CD14-positive monocyte (primary cell): Measurements from ENCODE around the gene TERT. TPM values are rescaled to one million over a fixed set of nuclear protein-coding genes. Genes with fewer than 3 reads are reported as not detected.

Source experiments
- DNase-seq, 3 donors: peaks; one replicate each; pipeline ENCODE4 v3.0.0-alpha.2; 2011 to 2022
- H2AFZ ChIP-seq: 2 replicates; pipeline ENCODE4 v1.6.0; 2012; ENCODE audit warnings: mild to moderate bottlenecking, low read depth, low read length, inconsistent platforms; ENCODE audit not compliant: insufficient read depth, poor library complexity, severe bottlenecking
- H3K27ac ChIP-seq, 2 donors: 1 replicate in 1 of 2; 2 replicates in 1 of 2; pipeline ENCODE4 v1.5.1; 2012 to 2013; ENCODE audit warnings: low read length in 2 of 2, control low read depth in 1 of 2, inconsistent platforms in 1 of 2, low read depth in 1 of 2, mild to moderate bottlenecking in 1 of 2
- H3K27me3 ChIP-seq, 2 donors: one replicate each; pipeline versions ENCODE4 v1.6.0 to v1.6.1; 2011 to 2013; ENCODE audit warnings: low read length in 2 of 2; ENCODE audit not compliant: control insufficient read depth in 2 of 2, insufficient read depth in 2 of 2
- H3K36me3 ChIP-seq, 2 donors: replicated peaks in 1 of 2; 1 replicate in 1 of 2; 2 replicates in 1 of 2; pipeline versions ENCODE4 v1.5.1 to v1.6.1; 2012 to 2013; ENCODE audit warnings: low read length in 2 of 2, control low read depth in 1 of 2, inconsistent platforms in 1 of 2, mild to moderate bottlenecking in 1 of 2; ENCODE audit not compliant: insufficient read depth in 2 of 2, control insufficient read depth in 1 of 2
- H3K4me1 ChIP-seq, 2 donors: 1 replicate in 1 of 2; 2 replicates in 1 of 2; pipeline versions ENCODE4 v1.5.1 to v1.6.1; 2012 to 2013; ENCODE audit warnings: low read length in 2 of 2, control low read depth in 1 of 2, inconsistent platforms in 1 of 2, mild to moderate bottlenecking in 1 of 2, moderate library complexity in 1 of 2; ENCODE audit not compliant: insufficient read depth in 2 of 2, control insufficient read depth in 1 of 2
- H3K4me2 ChIP-seq: replicated peaks from 2 replicates; pipeline ENCODE3; 2012; ENCODE audit warnings: low read length, moderate library complexity, mild to moderate bottlenecking; ENCODE audit not compliant: poor library complexity, severe bottlenecking; ENCODE audit errors: extremely low read depth
- H3K4me3 ChIP-seq, 3 experiments: fragments of 200-600 bp in 1 of 3; sonication (generic) in 1 of 3; replicated peaks in 1 of 3; 1 replicate in 2 of 3; 2 replicates in 1 of 3; pipeline ENCODE4 v1.5.1; 2011 to 2013; ENCODE audit warnings: low read length in 3 of 3, mild to moderate bottlenecking in 3 of 3, control low read depth in 2 of 3, low read depth in 2 of 3, inconsistent platforms in 1 of 3, moderate library complexity in 1 of 3
- H3K79me2 ChIP-seq: 2 replicates; pipeline ENCODE4 v1.6.0; 2012; ENCODE audit warnings: mild to moderate bottlenecking, control low read depth, inconsistent platforms, low read length, moderate library complexity; ENCODE audit not compliant: insufficient read depth
- H3K9ac ChIP-seq: 2 replicates; pipeline ENCODE4 v1.6.0; 2017; ENCODE audit warnings: low read length, mild to moderate bottlenecking; ENCODE audit not compliant: insufficient read depth, poor library complexity, severe bottlenecking
- H3K9me3 ChIP-seq, 2 donors: replicated peaks in 1 of 2; 1 replicate in 1 of 2; 2 replicates in 1 of 2; pipeline versions ENCODE4 v1.5.1 to v1.6.1; 2012 to 2013; ENCODE audit warnings: low read length in 2 of 2, control low read depth in 1 of 2; ENCODE audit not compliant: control insufficient read depth in 1 of 2, insufficient read depth in 1 of 2
- H4K20me1 ChIP-seq: 2 replicates; pipeline ENCODE4 v1.6.0; 2012; ENCODE audit warnings: mild to moderate bottlenecking, low read length, control low read depth, moderate library complexity; ENCODE audit not compliant: insufficient read depth
- H3K27ac Mint-ChIP-seq, 7 donors: one replicate each; pipeline ENCODE4 v1.8.0; 2020; ENCODE audit warnings: mild to moderate bottlenecking in 7 of 7, mixed read lengths in 7 of 7, moderate library complexity in 6 of 7, inconsistent platforms in 2 of 7
- H3K27me3 Mint-ChIP-seq, 3 donors: one replicate each; pipeline ENCODE4 v1.8.0; 2021 to 2022; ENCODE audit warnings: low read depth in 3 of 3, mild to moderate bottlenecking in 3 of 3, mixed read lengths in 3 of 3, moderate library complexity in 3 of 3, inconsistent platforms in 1 of 3
- H3K36me3 Mint-ChIP-seq, 2 donors: one replicate each; pipeline ENCODE4 v1.8.0; 2020; ENCODE audit warnings: mixed read lengths in 2 of 2, inconsistent platforms in 1 of 2, mild to moderate bottlenecking in 1 of 2
- H3K4me1 Mint-ChIP-seq: one replicate; pipeline ENCODE4 v1.8.0; 2020; ENCODE audit warnings: mild to moderate bottlenecking, mixed read lengths
- H3K4me3 Mint-ChIP-seq, 2 donors: one replicate each; pipeline ENCODE4 v1.8.0; 2020; ENCODE audit warnings: mild to moderate bottlenecking in 2 of 2, mixed read lengths in 2 of 2, moderate library complexity in 1 of 2
- H3K9me3 Mint-ChIP-seq, 7 donors: one replicate each; pipeline ENCODE4 v1.8.0; 2020 to 2022; ENCODE audit warnings: mixed read lengths in 7 of 7, mild to moderate bottlenecking in 6 of 7, moderate library complexity in 6 of 7, inconsistent platforms in 2 of 7
- CTCF ChIP-seq: fragments of 200-600 bp; IDR thresholded peaks from one replicate; pipeline ENCODE4 v1.8.0; 2022; ENCODE audit warnings: antibody characterized with exemption, mild to moderate bottlenecking
- WGBS: methylation state at CpG from one replicate; pipeline ENCODE4 v1.1.5; 2013; ENCODE audit warnings: missing lambda C conversion rate; ENCODE audit not compliant: insufficient coverage; 5-methylcytosine and 5-hydroxymethylcytosine counted together
- intact Hi-C, 2 donors: fragments of 100-400 bp; cut with micrococcal nuclease; formaldehyde crosslinking; loops; one replicate each; pipeline versions ENCODE4 v1.15.0 to v1.15.1; 2023
- polyA plus RNA-seq, 3 donors: library from polyadenylated mRNA; depleted of rRNA in 1 of 3; unstranded in 2 of 3; stranded (reverse) in 1 of 3; fragments of 300-500 nt in 2 of 3; fragments of >200 nt in 1 of 3; fragmentation: Illumina TruSeq in 2 of 3; gene quantifications; 1 replicate in 2 of 3; 2 replicates in 1 of 3; pipeline ENCODE4 v1.2.3, GENCODE V29; 2012 to 2021

Gene TERT
- polyA plus RNA-seq, 3 donors, result not detected

GRCh38 chr5:1252681-1253080 lies 42.2 kb downstream of the TERT start:
- H3K9me3 Mint-ChIP-seq, result no peaks in the 10 kb centered on the region
- Histone ChIP-seq H3K79me2 (no peaks in the 10 kb centered on the region), H2AFZ (no peak overlapping the region), H3K36me3 (no peaks in the 10 kb centered on the region), H3K4me2 (no peak overlapping the region), H4K20me1 (no peaks in the 10 kb centered on the region), H3K9ac (no peak overlapping the region), H3K4me1 (no peaks in the 10 kb centered on the region), H3K4me3 (no peak overlapping the region), H3K27me3 (peaks cover 0 to 2% of the 10 kb centered on the region in 2 donors), H3K27ac (no peak overlapping the region), H3K9me3 (no peaks in the 10 kb centered on the region)
- H3K27ac Mint-ChIP-seq, result no peak overlapping the region
- TF ChIP-seq CTCF, result no peak
- peaks cover 3 to 7% (median 5%) of the 10 kb centered on the region in 3 donors for H3K27me3 Mint-ChIP-seq
- H3K36me3 Mint-ChIP-seq, result no peaks in the 10 kb centered on the region
- WGBS, result 94% methylated on average over 6 of the region's 9 CpGs
- no peaks in the 10 kb centered on the region for H3K4me1 Mint-ChIP-seq
- H3K4me3 Mint-ChIP-seq, result no peak overlapping the region
- no peak for DNase-seq
- intact Hi-C loops, result no loop called here

DNA sequence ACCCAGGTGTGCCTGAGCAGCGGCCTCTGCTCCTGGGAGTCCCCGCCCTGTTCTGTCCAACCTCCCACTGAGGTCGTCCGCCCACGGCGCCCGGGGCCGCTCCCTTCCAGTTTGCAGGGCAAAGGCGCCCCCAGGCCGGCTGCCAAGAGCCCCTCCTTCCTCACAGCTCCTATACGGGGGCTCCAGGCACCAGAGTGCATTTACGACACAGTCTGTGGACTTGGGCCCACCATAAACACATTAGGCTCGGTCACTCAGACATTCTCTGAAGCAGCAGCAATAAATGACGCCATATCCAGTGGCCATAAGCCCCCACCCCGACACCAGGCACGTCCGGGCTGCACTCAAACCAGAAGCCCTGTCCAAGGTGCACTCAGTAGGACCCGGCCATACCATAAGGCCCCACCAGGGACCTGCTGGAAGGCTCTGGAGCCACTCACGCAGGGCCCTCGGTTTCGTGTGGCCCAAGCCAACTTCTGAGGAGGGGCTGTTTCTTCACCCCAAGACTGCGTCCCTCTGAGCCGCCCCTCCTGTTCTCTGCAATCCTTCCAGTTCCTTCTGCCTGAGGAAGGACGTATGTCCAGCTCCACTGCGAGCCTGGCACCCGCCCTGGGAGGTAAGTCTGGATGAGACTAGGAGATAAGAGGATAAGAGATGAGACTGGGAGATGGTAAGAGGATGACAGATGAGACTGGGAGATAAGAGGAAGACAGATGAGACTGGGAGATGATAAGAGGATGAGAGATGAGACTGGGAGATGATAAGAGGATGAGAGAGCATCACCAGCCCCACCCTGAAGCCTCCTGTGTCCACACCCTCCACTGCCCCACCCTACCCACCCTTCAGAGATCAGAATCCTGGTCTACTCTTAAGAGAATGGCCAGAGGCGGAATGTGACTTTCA lies 42.9 kb downstream of the TERT start:
- Mint-ChIP-seq H3K36me3 (no peaks in the 10 kb centered on the region), H3K27me3 (peaks cover 2 to 5% (median 4%) of the 10 kb centered on the region in 3 donors), H3K9me3 (no peaks in the 10 kb centered on the region), H3K27ac (no peak overlapping the region), H3K4me3 (no peak overlapping the region), H3K4me1 (no peaks in the 10 kb centered on the region)
- 76% methylated on average over 21 of the region's 27 CpGs for WGBS
- DNase-seq, result no peak
- H3K4me1 ChIP-seq, result no peaks in the 10 kb centered on the region
- intact Hi-C loops, result no loop called here
- peaks cover 0 to 5% of the 10 kb centered on the region in 2 donors for H3K27me3 ChIP-seq
- H3K36me3 ChIP-seq, result no peaks in the 10 kb centered on the region
- no peak overlapping the region for H3K9ac ChIP-seq
- H3K9me3 ChIP-seq, result no peaks in the 10 kb centered on the region
- H3K79me2 ChIP-seq, result no peaks in the 10 kb centered on the region
- no peak overlapping the region for H3K4me3 ChIP-seq
- no peak for TF ChIP-seq CTCF
- H3K27ac ChIP-seq, result no peak overlapping the region
- no peaks in the 10 kb centered on the region for H4K20me1 ChIP-seq
- no peak overlapping the region for H2AFZ ChIP-seq
- no peak overlapping the region for H3K4me2 ChIP-seq
